PC-9 (cell line): ENCODE measurements around the gene GAB2.

Source experiments
- EZH2 ChIP-seq: fragments of 200-600 bp; sonication (generic); IDR thresholded peaks from 2 replicates; pipeline ENCODE4 v1.8.0; 2017; ENCODE audit warnings: antibody characterized with exemption, low read depth
- TF ChIP-seq, protein P1 (sequence below): fragments of 200-600 bp; sonication (generic); conservative IDR thresholded peaks from 2 replicates; pipeline ENCODE4 v1.6.1; 2017; ENCODE audit warnings: mixed run types, antibody characterized with exemption, mild to moderate bottlenecking, moderate library complexity

DNA sequence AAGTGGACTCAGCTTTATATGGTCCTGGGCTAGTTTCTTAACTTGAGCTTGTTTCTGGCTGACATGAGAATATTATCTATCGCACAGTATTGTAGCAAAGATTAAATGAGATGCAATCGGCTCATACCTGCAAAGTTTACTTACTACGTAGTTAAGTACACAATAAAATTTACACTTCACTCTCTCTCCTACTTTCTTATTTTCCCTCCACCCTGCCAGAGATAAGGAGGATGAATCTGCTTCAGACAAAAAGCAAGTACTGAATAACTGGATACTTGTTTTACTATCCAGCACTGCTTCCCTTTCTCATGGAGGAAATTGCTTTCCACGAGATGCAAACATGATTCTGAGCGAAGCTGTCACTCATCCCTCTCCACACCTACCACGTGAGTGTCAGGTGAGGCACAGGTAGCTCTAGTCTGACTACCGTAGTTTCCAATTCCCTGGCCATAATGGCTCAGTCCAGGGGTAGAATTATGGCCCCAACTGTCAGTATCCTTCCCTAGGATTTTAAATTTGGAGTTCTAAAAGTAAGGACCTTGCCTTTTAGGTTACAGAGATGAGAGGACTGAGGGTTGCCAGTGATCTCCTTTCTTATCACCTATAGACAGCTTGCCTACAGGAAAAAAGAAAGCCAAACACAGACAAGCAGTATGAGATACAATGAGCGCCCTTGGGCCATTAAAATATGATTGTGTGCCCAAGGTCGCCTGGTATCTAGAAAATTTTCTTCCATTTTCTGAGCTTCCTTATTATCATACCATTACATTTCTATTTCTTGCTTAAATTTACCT lies 39.8 kb downstream of the GAB2 start:
- TF ChIP-seq, protein P1, sequence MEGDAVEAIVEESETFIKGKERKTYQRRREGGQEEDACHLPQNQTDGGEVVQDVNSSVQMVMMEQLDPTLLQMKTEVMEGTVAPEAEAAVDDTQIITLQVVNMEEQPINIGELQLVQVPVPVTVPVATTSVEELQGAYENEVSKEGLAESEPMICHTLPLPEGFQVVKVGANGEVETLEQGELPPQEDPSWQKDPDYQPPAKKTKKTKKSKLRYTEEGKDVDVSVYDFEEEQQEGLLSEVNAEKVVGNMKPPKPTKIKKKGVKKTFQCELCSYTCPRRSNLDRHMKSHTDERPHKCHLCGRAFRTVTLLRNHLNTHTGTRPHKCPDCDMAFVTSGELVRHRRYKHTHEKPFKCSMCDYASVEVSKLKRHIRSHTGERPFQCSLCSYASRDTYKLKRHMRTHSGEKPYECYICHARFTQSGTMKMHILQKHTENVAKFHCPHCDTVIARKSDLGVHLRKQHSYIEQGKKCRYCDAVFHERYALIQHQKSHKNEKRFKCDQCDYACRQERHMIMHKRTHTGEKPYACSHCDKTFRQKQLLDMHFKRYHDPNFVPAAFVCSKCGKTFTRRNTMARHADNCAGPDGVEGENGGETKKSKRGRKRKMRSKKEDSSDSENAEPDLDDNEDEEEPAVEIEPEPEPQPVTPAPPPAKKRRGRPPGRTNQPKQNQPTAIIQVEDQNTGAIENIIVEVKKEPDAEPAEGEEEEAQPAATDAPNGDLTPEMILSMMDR: no peak
- TF ChIP-seq EZH2: no peak
